PFSK-1 (cell line): ENCODE measurements around the gene NAALADL2.

Experiments
- FOXP2 ChIP-seq: optimal IDR thresholded peaks from 2 replicates; pipeline ENCODE3; 2011; ENCODE audit warnings: borderline replicate concordance, control low read depth, inconsistent platforms; ENCODE audit not compliant: insufficient read depth; ENCODE audit errors: extremely low read length, extremely low read depth
- POLR2AphosphoS5 ChIP-seq: IDR thresholded peaks from 2 replicates; pipeline ENCODE4 v1.6.1; 2012; ENCODE audit warnings: low read depth, mild to moderate bottlenecking, control low read depth, low read length, moderate library complexity
- SIN3A ChIP-seq: IDR thresholded peaks from 2 replicates; pipeline ENCODE4 v1.6.1; 2012; ENCODE audit warnings: mild to moderate bottlenecking, low read length, moderate library complexity, borderline replicate concordance; ENCODE audit not compliant: insufficient read depth
- TAF1 ChIP-seq: IDR thresholded peaks from 2 replicates; pipeline ENCODE4 v1.6.1; 2012; ENCODE audit warnings: low read length, control low read depth, borderline replicate concordance; ENCODE audit not compliant: insufficient read depth
- TF ChIP-seq, protein P1 (sequence below), 2 experiments: IDR thresholded peaks; 2 replicates each; pipeline versions ENCODE4 v1.6.1 to v1.8.0; 2011 to 2012; ENCODE audit warnings: low read depth in 2 of 2, low read length in 2 of 2, control low read depth in 1 of 2, inconsistent platforms in 1 of 2, mild to moderate bottlenecking in 1 of 2, moderate library complexity in 1 of 2; ENCODE audit not compliant: insufficient read depth in 1 of 2

DNA sequence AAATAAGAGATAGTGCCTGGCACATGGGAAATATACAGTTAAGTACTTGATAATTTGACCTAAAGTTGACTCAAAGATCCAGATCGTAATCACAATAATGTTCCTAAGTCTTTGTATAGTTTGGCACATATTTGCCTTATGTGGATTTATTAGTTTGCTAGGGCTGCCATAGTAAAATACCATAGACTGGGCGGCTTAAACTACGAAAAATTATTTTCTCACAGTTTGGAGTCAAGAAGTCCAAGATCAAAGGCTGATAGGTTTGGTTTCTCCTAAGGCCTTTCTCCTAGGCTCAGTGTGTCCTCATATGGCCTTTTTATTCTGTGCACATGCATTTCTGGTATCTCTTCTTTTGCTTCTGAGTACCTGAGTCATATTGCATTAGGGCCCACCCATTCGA is 453.7 kb downstream of the NAALADL2 start:
- TF ChIP-seq TAF1 (no peak), POLR2AphosphoS5 (no peak), SIN3A (no peak), FOXP2 (no peak)
- TF ChIP-seq, protein P1, sequence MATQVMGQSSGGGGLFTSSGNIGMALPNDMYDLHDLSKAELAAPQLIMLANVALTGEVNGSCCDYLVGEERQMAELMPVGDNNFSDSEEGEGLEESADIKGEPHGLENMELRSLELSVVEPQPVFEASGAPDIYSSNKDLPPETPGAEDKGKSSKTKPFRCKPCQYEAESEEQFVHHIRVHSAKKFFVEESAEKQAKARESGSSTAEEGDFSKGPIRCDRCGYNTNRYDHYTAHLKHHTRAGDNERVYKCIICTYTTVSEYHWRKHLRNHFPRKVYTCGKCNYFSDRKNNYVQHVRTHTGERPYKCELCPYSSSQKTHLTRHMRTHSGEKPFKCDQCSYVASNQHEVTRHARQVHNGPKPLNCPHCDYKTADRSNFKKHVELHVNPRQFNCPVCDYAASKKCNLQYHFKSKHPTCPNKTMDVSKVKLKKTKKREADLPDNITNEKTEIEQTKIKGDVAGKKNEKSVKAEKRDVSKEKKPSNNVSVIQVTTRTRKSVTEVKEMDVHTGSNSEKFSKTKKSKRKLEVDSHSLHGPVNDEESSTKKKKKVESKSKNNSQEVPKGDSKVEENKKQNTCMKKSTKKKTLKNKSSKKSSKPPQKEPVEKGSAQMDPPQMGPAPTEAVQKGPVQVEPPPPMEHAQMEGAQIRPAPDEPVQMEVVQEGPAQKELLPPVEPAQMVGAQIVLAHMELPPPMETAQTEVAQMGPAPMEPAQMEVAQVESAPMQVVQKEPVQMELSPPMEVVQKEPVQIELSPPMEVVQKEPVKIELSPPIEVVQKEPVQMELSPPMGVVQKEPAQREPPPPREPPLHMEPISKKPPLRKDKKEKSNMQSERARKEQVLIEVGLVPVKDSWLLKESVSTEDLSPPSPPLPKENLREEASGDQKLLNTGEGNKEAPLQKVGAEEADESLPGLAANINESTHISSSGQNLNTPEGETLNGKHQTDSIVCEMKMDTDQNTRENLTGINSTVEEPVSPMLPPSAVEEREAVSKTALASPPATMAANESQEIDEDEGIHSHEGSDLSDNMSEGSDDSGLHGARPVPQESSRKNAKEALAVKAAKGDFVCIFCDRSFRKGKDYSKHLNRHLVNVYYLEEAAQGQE (IDR thresholded peaks at IDR 0.05; ENCODE audit: insufficient read depth in 1 of 2, low read depth in 2 of 2, low read length in 2 of 2): no peak
